Stimulated activated CD4-positive, alpha-beta T cell treated with anti-CD3 and anti-CD28 coated beads, Interleukin-2, amount 100 ng/mL, for 24 hours (primary cell): ENCODE measurements around the gene PPFIBP2.
"Not testable (repeated sequence)": the region's sequence is repeated elsewhere in the genome, so short reads cannot be mapped to it uniquely, and the experiment has no call there.

Experiments
- DNase-seq, 2 donors: peaks; one replicate each; pipeline ENCODE4 v3.0.0-alpha.2; 2020

PPFIBP2 gene

GRCh38 chr11:7638710-7639642, 125.2 kb downstream of the PPFIBP2 start:
- DNase-seq, result no peak

- no peak for DNase-seq
These were observed 125.8 kb downstream of the PPFIBP2 start for GRCh38 chr11:7639643-7640025.

- no peak for DNase-seq
These were observed 127.0 kb downstream of the PPFIBP2 start for GRCh38 chr11:7640816-7641215.

GRCh38 chr11:7642747-7643146, 128.9 kb downstream of the PPFIBP2 start:
- DNase-seq, result no peak

- DNase-seq, result no peak
These were observed 129.5 kb downstream of the PPFIBP2 start for GRCh38 chr11:7643314-7643713.

GRCh38 chr11:7645206-7645605, 131.4 kb downstream of the PPFIBP2 start:
- DNase-seq, result no peak

- no peak for DNase-seq
These were observed 133.1 kb downstream of the PPFIBP2 start for GRCh38 chr11:7646866-7647265.

GRCh38 chr11:7648264-7648663, 134.5 kb downstream of the PPFIBP2 start:
- DNase-seq, result no peak

- no peak for DNase-seq
These were observed 137.3 kb downstream of the PPFIBP2 start for GRCh38 chr11:7651140-7651551.

- no peak for DNase-seq
These were observed 137.9 kb downstream of the PPFIBP2 start for GRCh38 chr11:7651700-7652099.

- DNase-seq, result no peak
These were observed 140.5 kb downstream of the PPFIBP2 start for GRCh38 chr11:7654195-7654705.

- DNase-seq, result no peak
These were observed 141.7 kb downstream of the PPFIBP2 start for GRCh38 chr11:7655253-7656217.

- DNase-seq, result no peak
These were observed 142.9 kb downstream of the PPFIBP2 start for GRCh38 chr11:7656704-7657103.

GRCh38 chr11:7657306-7658025, 143.7 kb downstream of the PPFIBP2 start:
- DNase-seq, result no peak

- not testable (repeated sequence) for DNase-seq
These were observed 149.7 kb downstream of the PPFIBP2 start for GRCh38 chr11:7663531-7663930.

GRCh38 chr11:7664867-7665266, 151.1 kb downstream of the PPFIBP2 start:
- no peak for DNase-seq

GRCh38 chr11:7665473-7666291, 151.9 kb downstream of the PPFIBP2 start:
- DNase-seq, result peak; percentile 75 to 84

- no peak for DNase-seq
These were observed 152.6 kb downstream of the PPFIBP2 start for GRCh38 chr11:7666292-7666866.

- no peak for DNase-seq
These were observed 153.7 kb downstream of the PPFIBP2 start for GRCh38 chr11:7667460-7667859.

GRCh38 chr11:7668464-7668863, 154.7 kb downstream of the PPFIBP2 start:
- no peak for DNase-seq

GRCh38 chr11:7668911-7669310, 155.1 kb downstream of the PPFIBP2 start:
- no peak for DNase-seq
